C4-2B (cell line): ENCODE measurements around the gene C11orf86.

Source experiments
- CTCF ChIP-seq: fragments of 450-650 bp; conservative IDR thresholded peaks from 2 replicates; pipeline ENCODE4 v1.5.1; 2017; ENCODE audit warnings: mild to moderate bottlenecking
- ZFX ChIP-seq: fragments of 450-650 bp; IDR thresholded peaks from 2 replicates; pipeline ENCODE4 v1.6.1; 2017

GRCh38 chr11:66981976-66982578 lies 7.0 kb downstream of the C11orf86 start:
- TF ChIP-seq CTCF (no peak), ZFX (no peak)
